Cerebellar cortex (tissue), 1 donor: ENCODE results near the gene RPN2.

Source experiments
- DNase-seq: peaks from one replicate; pipeline ENCODE4 v3.0.0-alpha.2; 2015; ENCODE audit warnings: low spot score

RPN2 gene

DNA sequence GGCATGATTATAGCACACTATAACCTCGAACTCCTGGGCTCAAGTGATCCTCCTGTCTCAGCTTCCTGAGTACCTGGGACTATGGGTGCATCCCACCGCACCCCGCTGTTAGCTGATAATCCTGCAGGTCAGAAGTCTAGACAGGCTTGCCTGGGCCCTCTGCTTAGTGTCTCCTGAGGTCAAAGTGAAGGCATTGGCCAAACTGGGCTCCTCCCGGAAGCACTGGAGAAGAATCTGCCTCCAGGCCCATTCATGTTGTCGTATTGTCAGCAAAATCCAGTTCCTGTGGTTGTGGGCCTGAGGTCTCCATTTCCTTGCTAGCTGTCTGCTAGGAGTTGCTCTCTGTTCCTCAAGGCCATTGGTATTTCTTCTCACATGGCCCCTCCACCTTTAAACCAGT lies 6.6 kb downstream of the RPN2 start:
- DNase-seq, result no peak

DNA sequence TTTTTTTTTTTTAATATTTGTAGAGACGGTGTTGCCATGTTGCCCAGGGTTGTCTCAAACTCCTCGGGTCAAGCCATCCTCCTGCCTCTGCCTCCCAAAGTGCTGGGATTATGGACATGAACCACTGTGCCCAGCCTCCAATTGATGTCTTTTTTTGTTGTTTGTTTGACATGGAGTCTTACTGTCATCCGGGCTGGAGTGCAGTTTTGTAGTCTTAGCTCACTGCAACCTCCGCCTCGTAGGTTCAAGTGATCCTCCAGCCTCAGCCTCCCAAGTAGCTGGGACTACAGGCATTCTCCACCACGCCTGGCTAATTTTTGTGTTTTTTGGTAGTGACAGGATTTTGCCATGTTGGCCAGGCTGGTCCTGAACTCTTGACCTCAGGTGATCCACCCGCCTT lies 9.7 kb downstream of the RPN2 start:
- no peak for DNase-seq

DNA sequence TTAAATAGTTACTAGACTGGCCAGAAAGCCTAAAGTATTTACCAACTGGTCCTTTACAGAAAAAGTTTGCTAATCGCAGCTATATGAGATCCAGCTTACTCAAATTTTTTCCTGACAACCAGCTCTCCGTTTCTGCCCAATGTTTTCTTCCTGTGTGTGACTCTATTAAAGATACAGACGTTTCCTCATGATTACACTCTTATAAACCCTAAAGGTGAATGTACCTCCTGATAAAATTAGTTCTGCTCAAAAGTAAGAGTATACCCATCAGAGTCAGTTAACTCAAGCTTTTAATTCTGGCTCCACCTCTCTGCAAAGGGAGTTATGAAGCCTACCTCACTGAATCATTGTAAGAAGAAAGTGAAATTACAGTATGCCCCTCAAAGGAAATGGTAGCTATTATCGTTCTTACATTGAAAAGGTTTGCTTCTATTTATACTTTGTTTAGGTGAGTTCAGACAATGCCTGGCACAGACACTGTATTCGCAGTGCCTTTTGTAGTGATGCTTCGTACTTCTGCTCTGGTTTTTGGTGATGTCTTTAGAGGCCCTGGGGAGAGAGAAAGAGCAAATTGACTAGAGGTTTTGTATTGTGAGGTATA lies 10.4 kb downstream of the RPN2 start:
- DNase-seq, result no peak

DNA sequence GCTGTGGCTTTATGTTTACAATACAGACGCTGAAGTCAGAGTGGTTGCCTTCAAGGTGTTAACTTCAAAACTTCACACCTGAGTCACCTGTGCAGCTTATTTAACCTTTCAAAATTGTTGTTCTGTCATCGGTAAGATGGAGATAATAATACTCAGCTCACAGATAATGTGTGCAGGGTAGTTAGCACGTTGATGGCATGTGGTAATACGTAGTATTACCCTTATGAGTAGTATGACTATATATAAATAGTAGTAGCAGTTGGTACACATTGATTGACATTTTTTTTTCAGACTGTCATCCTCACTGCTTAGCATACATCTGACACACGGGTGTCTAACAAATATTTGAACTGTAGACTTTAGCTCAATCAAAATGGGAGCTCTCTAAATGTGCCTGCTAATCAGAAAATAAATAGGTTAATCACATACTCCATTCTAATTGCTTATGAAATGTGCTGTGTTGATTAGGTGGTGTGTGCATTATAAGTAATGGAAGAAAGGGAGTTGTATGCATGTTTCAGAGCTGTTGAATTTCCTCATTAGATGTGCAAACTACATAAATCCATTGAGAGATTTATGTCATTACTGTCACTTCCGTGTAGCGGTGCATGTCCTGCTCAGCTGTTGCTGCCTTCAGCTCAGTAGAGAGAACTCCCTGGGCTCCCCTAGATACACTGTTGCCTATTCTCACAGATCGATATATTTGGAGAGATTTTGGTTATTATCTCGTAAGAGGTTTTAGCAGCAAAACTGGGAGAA lies 11.4 kb downstream of the RPN2 start:
- no peak for DNase-seq

DNA sequence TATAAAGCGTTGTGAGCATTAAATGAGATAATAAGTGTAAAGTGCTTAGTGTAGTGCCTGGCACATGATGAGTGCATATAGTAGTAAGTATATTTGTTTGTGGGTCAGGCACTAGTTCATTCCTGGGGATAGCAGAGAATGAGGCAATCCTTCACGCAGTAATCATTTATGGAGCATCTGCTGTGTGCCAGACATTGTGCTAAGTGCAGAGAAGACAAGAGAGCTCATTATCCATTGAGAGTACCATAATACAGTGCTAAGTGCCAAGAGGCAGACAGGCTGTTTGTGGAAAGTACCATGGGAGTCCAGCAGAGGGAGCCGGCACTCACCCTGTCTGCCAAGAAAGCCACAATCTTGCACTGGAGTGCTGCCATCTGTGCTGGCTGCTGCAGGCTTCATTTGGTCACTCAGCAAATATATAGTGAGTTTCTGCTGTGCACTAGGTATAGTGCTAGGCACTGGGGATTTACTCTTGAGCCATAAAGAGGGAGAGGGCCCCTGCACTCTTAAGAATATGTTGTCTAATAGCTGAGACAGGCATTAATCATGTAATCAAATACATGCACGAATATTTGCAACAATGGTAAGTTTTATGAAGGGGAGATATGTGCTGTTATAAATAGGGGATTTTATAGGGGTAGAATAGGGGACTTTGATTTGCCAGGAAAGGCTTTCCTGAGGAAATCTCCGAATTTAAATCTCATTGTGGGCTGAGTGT lies 13.2 kb downstream of the RPN2 start:
- DNase-seq, result peak; percentile 95

DNA sequence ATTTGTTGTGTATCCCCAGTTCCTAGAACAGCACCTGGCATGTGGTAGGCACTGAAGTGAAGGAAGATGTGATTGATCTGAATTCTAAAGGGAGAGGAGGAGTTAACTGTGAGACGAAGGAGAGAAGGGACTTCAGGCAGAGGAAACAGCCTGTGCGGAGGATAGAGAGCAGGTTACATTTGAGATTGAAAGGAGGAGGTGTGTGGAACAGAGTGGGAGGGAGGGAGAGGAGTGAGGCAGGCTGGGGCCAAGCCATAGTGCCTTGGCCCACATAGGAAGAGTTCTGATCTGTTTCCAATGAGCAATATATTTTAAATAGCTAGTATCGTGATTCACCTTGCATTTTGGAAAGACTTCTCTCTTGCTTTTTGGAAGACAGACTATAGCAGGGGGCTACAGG lies 14.1 kb downstream of the RPN2 start:
- no peak for DNase-seq

DNA sequence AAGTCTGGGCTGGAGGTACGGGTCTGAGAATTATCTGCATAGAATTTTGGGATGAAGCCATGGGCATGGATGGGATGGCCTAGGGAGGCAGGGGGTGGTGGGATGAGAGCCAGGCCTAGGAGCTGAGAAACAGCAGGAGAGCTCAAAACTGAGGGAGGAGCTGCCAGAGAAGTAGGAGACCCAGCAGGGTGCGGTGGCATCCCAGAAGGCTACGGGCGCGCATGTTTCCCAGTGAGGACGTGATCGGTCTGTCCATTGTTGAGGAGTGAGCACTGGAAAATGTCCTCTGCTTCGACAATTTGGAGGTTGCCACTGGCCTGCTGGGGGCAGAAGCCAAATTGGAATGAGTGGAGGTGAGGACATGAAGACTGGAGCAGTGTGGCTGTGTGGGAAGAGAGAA lies 14.7 kb downstream of the RPN2 start:
- no peak for DNase-seq

DNA sequence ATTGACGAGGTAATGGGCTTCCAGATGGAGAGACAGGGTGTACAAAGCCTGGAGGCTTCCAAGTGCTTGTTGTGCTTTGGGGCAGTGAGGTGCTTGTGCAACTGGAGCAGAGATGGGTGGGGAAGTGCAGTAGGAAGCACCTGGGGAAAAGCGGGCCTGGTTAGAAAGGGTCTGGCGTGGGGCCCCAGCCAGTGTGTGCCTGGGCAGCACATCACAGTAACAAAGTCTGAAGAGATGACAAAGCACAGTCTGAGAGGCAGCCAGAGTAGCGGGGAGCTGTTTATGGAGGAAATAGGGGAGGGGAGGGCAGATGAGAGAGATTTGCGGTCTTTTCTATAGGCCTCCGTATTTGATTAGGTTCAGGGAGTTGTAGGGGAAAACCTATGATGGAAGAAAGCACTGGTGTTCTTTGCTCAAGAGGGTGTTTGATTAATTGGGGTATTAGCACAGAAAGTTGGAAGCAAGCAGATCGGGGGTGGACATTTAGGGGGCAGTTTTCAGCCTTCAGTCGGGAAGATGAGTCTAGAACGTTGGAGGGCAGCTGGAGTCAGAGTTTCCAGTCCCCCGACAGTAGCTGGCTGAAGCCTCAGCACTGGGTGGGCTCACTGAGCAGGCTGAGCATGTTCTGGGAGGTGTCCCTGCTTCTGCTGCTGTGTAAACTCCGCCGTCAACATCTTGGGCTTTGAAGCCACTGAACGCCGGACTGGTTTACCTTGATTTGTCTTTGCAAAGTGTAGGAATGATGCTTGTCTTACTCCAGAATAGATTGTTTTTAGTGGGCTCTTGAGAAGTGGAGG lies 15.7 kb downstream of the RPN2 start:
- no peak for DNase-seq

DNA sequence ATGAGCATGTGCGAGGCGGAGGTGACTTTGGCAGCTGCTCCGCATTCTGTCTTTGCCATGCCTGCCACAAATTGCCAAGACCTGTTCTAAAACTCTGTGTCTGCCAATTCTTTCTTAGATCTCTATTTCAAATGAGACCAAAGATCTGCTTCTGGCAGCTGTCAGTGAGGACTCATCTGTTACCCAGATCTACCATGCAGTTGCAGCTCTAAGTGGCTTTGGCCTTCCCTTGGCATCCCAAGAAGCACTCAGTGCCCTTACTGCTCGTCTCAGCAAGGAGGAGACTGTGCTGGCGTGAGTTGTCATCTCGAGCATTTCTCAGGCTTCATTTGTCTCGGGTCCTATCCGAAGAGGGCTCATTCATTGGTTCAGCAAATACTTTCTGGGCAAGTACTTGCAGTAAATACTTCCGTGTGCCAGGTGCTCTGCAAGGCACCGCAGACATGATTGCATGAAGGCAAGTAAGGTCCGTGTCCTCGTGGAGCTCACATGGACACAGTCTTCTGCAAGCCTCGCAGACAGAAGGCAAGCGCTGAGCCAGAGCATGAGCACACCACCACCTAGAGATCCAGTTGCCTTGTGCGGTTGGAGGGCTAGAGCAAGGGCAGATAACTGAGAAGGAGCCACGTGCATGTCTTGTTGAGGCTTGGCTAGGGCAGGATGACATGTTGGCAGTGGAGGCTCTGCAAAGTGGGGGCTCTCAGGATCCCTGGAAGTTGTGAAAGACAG lies 20.0 kb downstream of the RPN2 start:
- DNase-seq, result no peak

DNA sequence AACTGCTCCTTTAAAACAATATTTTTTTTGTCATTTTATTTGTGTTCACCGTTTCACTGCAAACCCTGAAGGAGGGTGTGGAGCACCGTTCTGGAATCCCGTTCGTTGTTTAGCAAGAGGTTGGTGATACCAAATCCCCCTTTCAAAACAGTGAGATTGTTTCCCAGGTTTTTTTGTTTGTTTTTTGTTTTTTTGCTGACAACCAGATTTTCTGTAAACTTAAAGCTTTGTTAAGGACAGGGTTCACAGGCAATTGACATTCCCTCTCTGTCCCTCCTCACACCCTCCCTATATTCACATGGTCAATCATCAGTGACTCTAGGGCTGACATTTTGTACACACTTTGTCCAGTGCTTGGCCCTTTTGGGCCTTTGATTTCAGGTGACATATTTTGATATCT lies 21.2 kb downstream of the RPN2 start:
- no peak for DNase-seq

DNA sequence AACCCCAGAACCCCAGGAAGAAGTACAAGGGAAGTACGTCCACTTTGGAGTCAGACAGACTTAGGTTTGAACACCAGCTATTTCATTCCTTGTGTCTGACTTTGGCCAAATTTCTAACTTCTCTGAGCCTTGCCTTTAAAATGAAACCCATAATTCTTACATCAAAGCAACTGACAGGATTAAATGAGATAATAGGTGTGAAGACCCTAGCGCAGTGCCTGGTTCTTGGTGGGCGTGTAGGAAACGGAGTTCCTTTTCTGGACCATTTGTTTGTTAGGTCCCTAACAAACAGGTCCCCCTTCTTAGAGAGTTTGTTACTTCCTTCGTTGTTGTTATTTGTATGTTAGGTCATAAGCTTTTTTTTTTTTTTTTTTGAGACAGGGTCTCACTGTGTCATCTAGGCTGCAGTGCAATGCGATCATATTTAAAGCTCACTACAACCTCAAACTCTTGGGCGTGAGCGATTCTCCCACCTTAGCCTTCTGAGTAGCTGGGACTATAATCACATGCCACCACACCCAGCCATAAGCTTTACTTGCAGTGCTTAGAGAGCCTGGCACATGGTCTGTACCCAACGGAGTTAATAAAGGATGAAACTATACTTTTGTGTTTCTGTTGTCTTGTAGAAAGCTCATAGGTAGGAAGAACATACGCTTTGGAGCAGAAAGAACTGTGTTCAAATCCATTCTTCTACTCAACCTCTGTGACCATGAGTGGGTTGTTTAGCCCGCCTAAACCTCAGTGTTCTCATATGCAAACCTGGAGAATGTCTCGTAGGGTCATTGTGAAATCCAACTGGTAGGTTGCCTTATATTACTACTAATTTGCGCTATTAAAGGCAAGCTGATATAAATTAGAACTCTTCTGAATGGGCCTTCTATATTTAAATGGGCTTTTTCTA lies 22.0 kb downstream of the RPN2 start:
- no peak for DNase-seq

DNA sequence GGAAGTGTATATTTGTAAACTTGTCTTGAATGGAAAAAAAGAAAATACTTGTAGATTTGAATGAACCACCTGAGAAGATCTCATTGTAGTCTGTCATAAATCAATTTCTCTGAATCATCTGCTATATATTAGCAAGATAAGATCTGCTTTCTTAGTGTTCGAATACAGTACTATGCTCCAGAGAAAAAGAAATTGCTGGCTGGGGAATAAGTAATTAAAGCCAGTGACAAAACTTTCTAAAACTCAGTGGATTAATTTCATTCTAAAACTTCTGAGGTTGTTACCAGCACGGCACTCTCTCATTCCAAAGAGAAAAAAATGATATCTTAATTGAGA lies 22.7 kb downstream of the RPN2 start:
- DNase-seq, result no peak

DNA sequence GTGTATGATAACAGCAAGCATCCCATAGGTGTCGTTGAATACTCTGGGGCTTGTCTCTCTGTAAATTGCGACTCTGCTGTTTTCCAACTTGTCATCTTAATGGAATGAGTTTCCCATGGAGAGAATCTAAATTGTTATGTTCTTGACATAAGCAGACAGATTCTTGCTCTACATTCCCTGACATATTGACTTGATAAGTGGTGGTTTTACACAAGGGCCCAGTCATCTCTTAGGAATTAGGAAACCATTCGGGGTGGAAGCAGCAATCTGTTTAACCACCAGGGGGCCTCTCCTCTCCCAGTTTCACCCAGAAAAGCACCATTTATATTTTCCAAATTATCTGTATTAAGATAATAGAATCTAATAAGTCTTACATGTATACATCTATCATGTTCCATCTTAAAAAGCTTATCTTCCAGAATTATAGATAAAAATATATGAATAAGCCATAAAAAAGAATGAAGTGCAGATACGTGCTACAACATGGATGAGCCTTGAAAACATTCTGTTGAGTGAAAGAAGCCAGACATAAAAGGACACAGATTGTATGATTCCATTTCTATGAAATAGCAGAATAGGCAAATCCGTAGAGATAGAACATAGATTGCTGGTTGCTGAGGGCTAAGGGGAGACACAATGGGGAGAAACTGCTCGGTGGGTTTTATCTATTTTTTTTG lies 23.3 kb downstream of the RPN2 start:
- peak; percentile 41 for DNase-seq

DNA sequence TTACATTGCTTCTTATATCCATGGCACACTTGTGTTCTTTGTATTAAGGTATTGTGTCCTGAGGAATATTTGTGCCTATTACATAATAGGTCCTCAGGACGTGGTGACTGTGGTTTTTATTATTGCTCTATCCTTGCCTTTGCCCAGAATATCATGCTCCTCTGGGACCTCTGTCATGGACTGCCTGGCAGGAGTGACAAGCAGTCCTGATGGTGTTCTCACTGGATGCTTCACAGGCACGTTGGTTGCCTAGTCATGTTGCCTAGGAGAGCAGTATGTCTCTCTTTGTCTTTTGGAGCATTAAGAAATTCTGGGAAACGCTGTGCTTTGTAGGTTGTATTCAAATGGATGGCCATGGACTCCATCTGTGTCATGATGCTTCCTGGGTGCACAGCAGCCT lies 24.9 kb downstream of the RPN2 start:
- no peak for DNase-seq

DNA sequence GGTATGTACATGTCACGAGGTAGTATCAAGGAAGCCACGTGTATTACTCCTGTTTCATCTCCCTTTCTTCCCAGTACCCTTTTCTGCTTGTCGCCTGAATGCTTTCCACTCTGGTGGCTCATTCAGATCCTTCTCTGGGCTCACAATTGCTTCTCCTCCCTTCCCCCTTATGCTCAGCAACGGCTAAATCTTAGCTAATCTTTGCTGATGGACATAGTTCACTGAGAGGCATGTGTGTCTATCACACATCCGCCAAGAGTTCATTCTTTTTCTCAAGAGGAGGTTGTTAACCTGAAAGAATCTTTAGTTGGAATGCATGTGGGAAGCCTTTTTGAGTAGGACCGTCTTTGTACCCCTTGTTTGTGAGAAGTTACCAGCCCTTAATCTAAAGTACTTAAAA lies 26.0 kb downstream of the RPN2 start:
- DNase-seq, result no peak

DNA sequence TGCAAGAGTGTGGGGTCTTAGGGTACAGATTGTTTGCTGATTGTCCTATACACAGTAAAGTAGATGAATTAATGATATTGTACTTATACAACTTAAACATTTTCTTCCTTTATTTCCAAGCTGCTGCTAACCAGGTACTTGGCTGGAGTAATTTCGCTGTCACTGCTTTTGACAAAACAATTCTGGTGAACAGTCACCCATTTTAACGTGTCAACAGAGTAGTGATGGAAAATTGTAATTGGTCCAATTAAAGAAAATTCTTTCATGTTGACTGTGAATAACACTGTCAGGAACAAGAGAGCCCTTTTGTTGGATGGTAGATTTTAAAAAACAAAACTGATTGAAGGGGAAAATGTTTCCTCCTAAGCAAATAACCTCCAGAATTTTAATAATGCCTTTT lies 26.7 kb downstream of the RPN2 start:
- DNase-seq, result no peak

DNA sequence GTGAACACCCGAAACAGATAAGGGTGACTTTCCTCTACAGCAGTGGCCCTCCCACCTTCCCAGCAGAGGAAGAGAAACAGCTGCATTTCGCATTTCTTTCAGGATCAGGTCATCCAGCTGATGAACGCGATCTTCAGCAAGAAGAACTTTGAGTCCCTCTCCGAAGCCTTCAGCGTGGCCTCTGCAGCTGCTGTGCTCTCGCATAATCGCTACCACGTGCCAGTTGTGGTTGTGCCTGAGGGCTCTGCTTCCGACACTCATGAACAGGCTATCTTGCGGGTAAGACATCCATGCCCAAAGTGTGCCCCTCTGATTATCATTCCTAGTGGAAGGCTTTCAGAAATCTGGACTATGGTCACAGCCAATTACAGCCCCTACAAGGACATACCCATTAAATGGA lies 28.0 kb downstream of the RPN2 start:
- no peak for DNase-seq

DNA sequence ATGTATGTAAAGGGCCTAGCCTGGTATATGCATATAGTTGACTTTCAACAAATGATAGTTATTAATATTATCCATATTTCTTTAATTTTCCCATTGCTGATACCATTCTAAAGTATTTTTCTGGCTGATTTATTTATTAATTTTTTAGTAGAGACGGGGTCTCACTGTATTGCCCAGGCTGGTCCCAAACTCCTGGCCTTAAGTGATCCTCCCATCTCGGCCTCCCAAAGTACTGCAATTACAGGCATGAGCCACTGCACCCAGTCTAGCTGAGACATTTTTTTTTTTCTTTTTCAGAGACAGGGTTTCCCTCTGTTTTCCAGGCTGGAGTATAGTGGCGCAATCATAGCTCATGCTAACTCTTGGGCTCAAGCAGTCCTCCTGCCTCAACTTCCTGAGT lies 30.1 kb downstream of the RPN2 start:
- no peak for DNase-seq

DNA sequence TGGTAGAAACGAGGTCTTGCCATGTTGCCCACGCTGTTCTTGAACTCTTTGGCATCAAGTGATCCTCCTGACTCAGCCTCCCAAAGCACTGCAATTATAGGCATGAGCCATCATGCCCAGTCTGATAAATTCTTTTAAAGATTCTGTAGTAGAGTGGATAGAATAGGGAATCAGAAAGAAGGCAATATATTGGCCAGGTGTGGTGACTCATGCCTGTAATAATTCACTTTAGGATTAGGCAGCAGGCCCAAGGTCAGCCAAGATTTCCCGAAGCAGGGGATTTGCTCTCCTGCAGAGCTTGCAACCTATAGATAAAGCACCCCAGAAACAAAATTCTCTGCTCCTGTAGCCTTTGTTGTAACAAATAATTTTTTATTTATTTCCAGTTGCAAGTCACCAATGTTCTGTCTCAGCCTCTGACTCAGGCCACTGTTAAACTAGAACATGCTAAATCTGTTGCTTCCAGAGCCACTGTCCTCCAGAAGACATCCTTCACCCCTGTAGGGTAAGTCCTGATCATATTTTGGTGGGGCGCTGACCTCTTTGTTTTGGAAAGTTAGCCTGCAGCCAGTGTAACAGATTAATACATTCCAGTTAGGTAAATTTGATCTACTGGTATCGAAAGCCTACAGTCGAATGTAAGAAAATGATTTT lies 30.7 kb downstream of the RPN2 start:
- no peak for DNase-seq

DNA sequence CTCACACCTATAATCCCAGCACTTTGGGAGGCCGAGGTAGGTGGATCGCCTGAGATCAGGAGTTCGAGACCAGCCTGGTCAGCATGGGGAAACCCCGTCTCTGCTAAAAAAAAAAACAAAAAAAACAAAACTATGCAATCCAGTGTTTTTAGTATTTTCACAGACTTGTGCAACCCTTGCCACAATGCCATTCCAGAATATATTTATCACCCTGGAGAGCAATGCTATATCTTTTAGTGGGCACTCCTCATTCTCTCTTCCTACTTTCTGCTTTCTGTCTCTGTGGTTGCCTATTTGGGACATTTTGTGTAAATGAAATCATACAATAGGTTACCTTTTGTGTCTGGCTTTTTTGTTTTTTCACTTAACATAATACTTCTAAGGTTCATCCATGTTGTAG lies 39.3 kb downstream of the RPN2 start:
- DNase-seq, result no peak
